Activated effector memory CD4-positive, alpha-beta T cell treated with anti-CD3 and anti-CD28 coated beads, Interleukin-2, amount 50 U/mL, for 16 hours (primary cell): ENCODE results near the gene KCNH1.

Experiments
- DNase-seq: peaks from one replicate; pipeline ENCODE4 v3.0.0-alpha.2; 2020

Gene KCNH1

DNA sequence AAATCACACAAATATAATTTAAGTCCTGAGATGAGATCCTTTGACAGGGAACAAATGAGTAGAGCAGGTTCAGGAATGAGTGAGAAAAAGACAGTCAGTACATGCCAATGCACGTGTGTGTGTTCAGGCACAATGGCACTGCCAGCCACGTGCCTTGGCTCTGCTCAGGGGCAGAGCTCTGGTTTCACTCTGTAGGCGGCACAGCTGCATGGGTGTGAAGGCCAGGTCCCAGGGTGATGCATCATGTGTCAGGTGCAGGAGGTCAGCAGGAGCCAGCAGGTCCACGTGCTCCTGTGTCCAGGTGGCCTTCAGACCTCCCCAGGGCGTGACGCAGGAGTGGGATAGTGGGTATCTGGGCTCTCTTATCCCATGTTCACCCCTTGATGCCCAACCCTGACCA is 386.1 kb downstream of the KCNH1 start:
- DNase-seq, result no peak

DNA sequence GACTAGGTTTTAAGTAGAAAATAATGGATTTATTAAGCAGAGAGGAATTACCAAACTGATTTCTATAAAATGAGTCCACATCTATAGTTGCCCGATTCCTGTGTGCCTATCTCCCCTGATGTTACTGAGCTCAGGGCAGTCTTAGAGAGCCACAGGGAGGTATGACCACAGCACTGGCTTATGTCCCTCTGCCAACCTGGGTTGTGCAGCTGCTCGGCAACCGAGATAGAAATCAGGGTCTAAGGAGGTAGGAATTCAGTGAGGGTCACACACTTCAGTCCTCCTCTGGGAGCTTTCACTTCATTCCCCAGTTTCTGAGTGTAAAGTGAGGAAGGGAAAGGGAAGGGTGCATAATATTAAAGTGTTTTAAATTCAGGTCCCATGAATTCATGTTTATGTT is 386.8 kb downstream of the KCNH1 start:
- DNase-seq, result no peak

DNA sequence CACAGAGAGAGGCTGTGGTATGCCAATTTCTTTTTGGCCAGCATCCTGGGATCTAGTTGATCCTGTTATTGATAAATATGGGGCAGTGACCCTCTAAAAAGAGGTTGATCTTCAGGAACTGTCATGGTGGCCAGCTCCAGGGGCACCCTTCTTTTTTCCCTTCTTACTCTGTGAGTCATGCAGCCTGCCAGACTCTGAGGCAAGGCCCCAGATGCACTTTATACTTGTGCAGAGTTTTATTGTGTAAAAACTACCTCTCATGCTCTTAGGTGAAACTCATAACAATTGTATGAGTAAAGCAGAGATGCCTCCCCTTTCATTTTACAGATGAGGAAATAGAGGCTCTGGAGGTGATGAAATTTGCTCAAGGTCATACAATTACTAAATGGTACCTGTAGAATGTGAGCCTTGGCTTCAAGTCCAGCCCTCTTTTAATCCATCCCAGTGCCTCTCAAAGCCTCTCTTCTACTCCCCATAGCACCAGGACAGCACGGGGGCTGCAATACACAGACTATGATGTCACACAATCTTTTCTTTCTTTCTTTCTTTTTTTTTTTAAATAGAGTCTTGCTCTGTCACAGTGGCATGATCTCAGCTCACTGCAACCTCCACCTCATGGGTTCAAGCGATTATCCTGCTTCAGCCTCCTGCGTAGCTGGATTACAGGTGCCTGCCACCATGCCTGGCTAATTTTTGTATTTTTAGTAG is 387.8 kb downstream of the KCNH1 start:
- DNase-seq, result no peak

DNA sequence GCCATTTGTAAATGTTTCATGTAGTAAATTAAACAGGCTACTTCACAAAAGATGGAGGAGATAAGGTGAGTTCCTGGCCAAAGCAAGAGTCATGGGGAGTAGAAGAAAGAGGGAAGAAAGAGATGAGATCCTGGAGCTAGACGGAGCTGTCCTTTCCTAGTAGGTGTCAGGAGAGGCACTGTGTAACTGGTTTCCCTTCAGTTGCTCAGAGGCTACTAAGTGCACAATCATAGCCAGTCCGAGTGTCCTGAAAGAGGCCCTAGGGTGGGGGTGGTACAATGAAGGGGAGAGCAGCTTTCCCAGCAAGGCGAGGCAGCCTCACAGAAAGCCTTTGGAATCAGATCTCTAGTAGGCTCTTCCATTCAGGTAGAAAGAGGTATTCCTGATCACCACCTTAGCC is 390.9 kb downstream of the KCNH1 start:
- no peak for DNase-seq

DNA sequence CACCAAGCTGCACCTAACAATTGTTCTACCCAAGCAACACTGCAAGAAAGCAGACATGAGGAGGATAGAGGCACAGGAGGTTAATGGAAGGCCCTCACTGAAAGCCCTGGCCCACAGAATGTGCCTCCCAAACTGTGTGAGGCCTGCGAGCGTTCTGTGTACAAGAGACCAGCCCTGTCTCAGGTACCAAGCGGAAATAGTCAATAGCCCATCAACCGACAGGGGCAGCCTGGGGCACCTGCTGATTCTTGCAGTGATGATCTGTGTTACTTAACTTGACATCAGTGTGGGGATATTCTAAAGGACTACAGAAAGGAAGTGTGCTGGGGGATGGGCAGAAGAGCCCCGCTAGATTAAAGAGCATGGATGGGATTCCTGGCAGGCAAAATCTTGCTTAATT is 392.4 kb downstream of the KCNH1 start:
- DNase-seq, result no peak

DNA sequence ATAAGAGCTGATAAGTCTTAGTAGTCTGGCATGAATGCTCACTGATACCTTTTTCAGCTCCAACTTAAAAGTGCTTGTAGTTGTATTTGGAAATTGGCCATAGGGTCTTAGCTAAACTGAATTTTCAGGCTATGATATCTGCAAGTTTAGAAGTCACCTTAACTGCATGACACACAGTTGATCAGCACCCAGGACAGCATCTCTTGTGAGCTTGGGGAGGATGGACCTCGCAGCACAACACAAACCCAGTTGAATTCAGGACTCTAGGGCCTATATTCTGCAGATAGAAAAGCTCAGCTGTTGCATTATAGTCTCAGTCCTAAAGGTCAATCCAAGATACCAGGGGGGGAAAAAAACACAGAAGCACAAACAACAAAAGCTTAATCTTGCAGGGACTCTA is 394.3 kb downstream of the KCNH1 start:
- DNase-seq, result no peak

DNA sequence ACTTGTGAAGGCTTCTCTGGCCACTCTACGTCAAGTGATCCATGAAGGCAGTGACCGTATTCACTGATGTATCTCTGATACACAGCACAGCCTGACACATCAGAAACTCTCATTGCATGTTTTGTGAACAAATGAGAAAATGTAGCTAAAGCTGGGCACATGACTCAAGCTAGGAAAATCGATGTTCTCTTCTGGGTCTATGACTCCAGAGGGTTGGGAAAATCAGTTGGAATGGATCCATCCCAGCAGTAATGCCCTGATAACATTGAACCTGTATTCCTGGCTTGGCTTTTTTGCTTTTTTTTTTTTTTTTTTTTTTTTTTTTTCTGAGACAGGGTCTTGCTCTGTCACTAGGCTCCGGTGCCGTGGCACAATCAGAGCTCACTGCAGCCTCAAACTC is 395.7 kb downstream of the KCNH1 start:
- DNase-seq, result no peak

DNA sequence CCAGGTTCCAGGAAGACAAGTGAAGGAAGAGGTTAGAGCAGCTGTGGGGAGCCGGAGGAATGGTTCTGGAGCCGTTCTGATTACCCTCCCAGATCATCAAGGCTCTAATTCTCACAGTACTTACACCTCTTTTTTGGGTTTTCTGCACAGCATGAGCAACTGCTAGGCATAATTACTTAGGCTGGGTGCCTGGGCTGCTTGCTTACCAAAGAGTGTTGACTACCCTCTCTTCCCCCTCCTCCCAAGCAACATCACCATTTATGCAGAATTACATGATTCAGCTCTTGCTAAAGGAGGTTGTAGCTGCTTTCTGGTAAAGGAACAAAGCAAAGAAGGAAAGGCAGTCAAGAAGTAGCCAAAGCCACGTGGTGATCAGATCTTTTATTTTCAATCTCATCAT is 397.2 kb downstream of the KCNH1 start:
- DNase-seq, result no peak

DNA sequence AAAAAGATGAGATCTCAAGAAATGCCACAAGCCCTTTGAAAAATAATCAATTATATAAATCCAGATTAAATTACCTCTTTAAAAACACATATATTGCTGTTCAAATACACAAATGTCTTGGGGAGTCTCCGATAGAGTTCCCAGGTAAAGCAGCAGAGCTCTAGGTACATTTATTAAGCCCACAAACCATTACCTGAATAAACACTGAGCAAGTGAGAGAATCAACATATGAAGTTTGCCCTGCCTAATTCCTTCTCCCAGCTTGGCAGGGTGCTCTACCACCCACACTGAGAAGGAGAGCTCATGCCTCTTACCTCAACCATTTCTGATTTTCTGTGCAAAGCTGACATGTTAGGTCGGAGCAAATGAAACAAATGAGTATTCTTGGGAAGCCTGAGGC is 402.4 kb downstream of the KCNH1 start:
- DNase-seq, result no peak

DNA sequence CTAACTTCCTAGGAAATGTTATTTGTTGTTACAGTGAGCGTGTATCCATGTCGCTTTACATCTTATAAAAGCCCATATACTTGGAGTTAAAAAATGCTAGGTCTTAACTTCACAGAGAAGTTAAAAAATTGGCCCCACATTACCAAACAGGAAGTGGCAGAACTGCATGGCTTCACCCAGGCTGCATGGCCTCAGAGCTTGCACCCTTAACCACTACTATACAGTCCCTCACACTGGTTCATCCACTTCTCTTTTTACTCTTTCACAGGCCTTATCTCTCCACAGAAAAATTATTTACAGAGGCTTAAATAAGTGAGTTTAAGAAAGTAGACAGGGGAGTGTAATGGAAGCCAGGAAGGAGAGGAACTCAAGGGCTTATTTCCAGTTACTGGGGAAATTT is 402.8 kb downstream of the KCNH1 start:
- no peak for DNase-seq

DNA sequence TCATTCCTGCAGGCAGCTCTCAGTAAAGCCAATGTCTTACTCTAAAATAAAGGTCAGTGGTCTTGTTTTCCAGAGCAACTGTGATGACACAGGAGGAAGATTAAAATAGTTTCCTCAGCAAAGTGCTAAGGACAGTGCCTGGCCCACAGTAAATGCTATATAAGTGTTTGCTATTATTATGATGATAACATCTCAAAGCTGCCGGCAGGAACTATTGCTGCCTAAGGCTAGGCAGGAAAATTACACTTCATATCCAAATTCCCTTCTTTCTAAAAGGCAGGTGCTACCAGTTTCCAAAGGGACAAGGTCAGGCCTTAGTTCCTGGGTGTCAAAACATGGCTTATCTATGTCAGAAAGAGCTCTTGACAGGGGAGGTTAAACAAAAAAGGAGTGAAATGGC is 403.9 kb downstream of the KCNH1 start:
- no peak for DNase-seq

DNA sequence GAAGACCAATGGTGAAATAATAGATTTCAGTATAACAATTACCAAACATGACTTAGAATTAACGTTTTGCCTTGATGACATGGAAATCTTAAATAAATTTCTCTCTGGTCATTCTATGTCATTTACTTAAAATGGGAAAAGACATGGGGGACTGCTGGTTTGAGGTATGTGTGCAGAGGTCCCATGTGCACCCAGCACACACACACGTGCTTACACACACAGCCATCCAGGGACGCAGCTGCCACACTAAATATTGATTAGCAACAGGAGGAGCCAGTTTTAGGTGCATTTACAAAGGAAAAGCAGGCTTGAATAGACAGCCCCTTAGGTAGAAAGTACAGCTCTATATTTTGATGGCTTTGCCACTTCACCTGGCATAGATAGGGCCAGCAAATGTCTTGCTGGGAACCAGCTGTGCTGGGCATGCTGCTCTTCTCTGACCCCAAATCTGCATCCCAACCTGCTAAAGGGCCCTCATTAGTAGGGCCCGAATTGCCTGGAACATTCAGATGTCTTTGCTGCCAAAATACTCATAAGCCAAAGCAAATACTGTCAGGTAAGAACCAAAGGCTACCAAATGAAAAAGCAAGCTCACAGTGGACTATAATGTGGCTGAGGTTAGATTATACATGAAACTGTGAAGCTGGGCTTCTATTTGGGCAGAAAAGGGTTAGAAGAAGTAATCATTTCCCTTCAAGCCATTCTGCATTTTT is 405.4 kb downstream of the KCNH1 start:
- DNase-seq, result no peak

DNA sequence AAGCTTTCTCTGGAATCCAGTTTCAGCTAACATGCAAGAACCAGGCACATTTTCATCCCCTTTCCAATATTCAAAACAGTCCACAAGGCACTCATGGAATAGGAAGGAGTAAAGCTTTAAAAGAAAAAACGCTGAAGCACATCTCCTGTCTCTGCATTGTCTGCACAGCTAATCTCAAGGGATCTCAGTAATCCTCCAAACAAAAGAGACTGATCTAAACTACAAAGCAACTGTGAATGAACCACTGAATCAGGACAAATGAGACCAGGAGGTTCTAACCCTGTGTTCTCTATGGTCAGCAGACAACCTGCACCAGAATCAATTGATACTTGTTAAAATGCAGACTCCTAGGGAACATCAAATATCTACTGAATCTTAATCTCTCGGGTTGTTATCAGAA is 406.2 kb downstream of the KCNH1 start:
- no peak for DNase-seq

DNA sequence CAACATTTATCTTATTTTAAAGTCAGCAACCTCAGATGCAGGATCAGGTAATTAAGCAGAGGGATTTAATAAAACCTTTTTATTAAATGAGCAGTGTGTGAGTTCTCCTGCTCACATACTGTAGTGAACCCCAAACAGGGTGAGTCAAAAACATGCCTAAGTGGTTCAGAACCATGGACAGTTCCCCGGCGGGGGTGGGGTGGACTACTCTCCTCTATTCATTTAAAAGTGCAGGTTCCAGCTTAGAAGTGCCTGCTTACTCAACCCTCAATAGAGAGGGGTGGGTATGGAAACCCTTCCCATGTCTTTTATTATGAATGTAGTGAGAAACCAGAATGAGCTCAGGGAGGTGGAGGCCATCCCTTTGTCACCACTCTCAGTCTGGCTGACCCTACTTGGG is 407.3 kb downstream of the KCNH1 start:
- DNase-seq, result no peak

DNA sequence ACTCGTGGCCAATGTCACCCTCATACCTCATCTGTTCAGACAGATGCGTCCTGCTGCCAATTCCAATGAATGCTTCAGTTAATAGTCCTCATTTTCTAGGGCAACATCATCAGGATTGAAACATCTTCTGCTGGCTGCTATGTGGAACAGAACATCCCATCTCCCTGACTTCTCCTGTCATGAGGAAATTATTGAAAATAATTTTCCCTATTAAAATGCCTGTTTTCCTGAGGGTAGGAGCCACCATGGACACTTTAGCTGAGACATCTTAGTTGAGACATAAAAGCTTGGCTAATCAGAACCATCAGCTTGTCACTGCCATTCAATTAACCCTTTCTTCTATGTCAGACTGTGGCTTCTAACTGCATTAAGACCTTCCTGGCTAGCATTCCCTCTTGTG is 409.2 kb downstream of the KCNH1 start:
- DNase-seq, result no peak

DNA sequence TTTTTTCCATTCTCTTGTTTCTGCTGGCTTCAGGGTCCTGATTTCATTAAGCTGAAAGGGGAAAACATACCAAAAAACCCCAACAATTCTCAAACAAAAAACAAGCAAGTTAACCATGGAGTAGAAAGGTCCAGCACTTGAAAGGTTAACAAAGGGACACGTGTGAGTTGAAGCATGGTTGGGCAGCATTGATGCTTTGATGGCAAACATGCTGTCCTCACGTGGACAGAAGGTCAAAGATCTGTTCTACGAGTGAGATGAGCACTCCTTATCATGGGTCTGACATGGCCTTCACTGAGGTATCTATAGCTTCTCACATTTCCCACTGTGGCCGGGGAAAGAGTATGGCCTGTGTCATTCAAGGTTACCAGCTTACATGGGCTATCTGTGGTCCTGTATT is 410.3 kb downstream of the KCNH1 start:
- DNase-seq, result no peak

DNA sequence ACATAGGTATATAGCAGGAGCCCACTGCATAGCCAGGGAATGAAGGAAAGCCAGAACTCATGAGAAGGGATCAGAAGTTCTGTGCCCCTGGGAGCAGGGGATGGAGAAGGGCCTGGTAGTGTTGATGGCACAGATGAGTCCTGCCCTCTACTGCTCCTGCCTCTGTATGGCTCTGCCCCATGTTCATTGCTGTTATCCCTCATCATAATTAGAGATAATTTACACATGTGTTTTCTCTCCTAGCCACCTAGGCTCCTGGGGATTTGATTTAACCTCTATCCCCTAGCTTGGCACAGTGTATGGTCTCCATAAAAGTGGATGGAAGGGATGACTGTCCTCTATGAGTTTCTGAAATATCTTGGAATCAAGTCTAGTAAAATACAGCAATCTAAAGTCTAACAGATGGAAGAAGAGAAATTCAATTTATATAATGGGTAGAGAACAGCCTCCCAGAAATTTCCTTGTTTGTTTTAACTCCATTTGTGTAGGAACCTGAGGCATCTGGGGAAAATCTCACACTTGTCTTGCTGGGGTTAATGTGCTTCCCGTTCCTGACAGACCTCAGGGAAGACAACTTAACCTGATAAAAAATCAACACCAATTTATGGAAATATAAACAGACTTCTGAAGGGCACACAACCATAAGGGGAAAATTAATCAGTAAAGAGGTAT is 411.4 kb downstream of the KCNH1 start:
- DNase-seq, result no peak

DNA sequence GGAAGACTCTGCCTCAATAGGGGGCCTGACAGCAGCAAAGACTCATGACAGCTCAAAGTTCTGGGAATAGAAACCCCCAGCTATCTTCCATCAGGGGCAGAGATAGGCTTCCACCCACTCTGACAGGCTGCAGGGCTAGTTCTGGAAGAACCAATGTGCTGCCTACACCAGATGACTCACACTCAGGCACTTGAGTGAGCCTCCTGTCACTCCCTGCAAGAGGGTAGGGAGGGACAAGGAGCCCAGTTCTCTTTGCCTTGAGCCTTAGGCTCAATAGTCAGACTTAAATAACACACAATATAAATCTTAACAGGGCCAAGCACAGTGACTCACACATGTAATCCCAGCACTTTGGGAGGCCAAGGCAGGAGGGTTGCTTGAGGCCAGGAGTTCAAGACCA is 418.9 kb downstream of the KCNH1 start:
- no peak for DNase-seq

DNA sequence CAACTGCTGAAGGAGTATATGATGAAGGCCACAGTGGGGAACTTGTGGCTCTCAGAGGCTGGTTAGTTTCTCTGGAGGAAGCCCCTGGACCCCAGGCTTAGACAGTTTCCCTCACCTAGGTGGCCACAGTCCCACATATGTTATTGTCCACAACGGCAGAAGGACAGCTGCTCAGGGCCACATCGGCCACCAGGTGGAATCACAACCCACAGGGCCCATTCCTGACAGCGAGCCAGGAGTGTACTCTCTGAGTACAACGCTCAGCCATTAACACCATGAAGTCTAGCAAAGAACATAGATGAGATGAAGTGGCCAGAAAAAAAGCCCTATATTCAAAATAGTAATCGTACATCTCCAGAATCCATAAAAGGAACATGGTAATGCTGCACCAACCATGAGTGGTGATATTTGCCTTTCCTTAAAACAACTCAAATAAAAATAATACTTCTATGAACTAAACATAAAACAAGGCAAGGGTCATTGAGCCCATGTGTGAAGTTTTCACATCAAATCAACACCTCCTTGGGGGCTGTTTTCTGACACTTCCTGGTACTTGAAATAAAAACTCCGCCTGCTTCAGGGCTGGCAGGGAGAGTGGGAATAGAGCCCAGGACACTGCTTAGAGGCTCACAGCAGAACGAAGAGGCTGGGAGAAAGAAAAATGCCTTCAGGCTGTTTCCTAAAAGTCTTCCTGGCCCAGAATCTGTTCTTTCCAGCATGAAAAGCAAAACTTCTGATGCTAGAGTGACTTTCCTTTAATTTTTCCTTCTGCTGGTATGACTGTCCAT is 421.9 kb downstream of the KCNH1 start:
- DNase-seq, result no peak

DNA sequence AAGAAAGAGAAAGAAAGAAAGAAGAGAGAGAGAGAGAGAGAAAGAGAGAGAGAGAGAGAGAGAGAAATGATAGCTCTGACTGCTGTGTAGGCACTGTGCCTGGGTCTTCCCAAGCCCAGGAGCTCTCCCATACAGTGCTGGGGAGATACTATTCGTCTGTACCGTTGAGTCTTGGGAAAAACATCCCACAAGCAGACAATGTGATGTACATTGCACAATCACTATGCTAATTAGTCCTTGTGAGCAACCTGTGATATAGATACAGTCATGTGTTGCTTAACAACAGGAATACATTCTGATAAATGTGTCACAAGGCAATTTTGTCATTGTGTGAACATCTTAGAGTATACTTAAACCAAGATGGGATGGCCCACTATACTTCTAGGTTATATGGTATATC is 424.2 kb downstream of the KCNH1 start:
- no peak for DNase-seq

DNA sequence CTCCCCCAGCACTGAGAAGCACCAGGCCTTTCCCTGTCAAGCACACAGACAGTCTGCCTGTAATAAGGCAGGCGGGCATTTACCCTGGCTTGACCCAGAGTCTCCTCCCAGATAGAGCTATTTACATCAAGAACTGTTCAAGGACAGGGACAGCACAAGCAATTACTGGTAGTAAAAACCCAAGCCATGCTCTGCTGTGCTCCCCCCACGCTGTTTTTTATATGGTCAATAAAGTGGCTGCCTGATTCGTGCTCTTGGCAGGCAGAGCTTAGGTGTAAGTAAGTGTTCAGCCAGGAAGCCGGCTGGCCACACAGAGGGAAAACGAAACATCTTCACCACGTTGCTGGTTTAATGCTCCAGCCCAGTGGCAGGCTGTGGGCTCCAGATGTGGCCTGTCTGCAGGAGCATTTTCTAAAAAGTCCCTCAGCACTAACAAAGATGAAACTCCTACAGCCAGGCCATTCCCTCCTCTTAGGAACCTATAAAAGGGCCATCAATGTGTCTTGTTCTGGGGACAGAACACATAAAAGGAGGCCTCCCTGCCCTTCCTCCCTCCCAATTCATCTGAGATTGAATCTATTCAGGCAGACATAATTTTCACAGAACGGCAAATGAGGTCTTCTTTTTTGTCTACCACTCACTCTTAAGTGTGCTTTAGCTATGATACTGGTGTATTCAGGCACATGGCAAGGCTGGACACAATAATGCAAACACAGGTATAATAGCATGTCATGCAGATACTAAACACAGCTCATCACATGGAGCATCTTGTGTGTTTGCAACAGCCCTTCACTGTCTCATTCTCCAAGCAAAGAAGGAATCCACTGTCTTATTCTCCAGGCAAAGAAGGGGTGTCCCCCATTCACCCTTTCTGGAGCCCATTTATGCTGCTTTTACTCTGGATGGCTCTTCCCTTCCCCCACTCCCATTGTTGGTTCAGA is 426.4 kb downstream of the KCNH1 start:
- DNase-seq, result no peak

DNA sequence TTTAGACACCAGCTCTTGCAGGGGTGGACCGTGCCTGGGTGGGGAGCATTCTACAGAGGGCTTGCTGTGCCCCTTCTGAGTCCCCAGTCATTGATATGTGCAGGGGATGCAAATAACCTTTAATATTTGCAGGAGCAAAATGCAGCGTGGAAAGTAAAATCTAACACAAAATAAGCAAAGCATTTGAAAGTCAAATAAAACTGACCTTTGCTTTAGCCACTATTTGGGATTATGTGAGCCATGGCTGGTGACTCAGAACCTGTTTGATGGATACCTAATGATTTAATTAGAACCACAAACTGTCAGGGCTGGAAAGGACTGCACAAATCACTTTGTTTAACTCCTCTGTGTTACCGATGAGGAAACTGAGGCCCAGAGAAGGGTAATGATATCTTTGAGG is 427.7 kb downstream of the KCNH1 start:
- no peak for DNase-seq
